HepG2 (cell line): Measurements from ENCODE around the gene NDUFA13. TPM values are rescaled to one million over a fixed set of nuclear protein-coding genes. Genes with fewer than 3 reads are reported as not detected.

Experiments
- CAMTA2 ChIP-seq: sonication (generic); formaldehyde crosslinking; IDR thresholded peaks from 2 replicates; pipeline ENCODE4 v1.4.0; 2020; ENCODE audit warnings: mild to moderate bottlenecking, missing genetic modification reagents, borderline replicate concordance
- MNT ChIP-seq: fragments of 450-650 bp; IDR thresholded peaks from 2 replicates; pipeline ENCODE4 v1.6.1; 2016
- MYPOP ChIP-seq: sonication (generic); formaldehyde crosslinking; IDR thresholded peaks from 2 replicates; pipeline ENCODE4 v1.8.1; 2023; ENCODE audit warnings: mild to moderate bottlenecking, moderate library complexity, missing genetic modification reagents
- NCOA2 ChIP-seq: sonication (generic); formaldehyde crosslinking; IDR thresholded peaks from 2 replicates; pipeline ENCODE4 v1.8.0; 2022; ENCODE audit warnings: inconsistent platforms
- RARA ChIP-seq: IDR thresholded peaks from 2 replicates; pipeline ENCODE4 v1.6.1; 2016; ENCODE audit warnings: missing genetic modification reagents, missing compliant biosample characterization
- REXO4 ChIP-seq: sonication (generic); formaldehyde crosslinking; IDR thresholded peaks from 2 replicates; pipeline ENCODE4 v1.8.0; 2022; ENCODE audit warnings: missing genetic modification reagents, mild to moderate bottlenecking, borderline replicate concordance
- SIX1 ChIP-seq: sonication (generic); formaldehyde crosslinking; IDR thresholded peaks from 2 replicates; pipeline ENCODE4 v1.4.0; 2020; ENCODE audit warnings: missing genetic modification reagents, borderline replicate concordance
- TIGD3 ChIP-seq: sonication (generic); formaldehyde crosslinking; IDR thresholded peaks from 2 replicates; pipeline ENCODE4 v1.5.1; 2020; ENCODE audit warnings: mild to moderate bottlenecking, missing genetic modification reagents, borderline replicate concordance
- ZHX1 ChIP-seq: sonication (generic); formaldehyde crosslinking; IDR thresholded peaks from 2 replicates; pipeline ENCODE4 v1.8.1; 2022; ENCODE audit warnings: low read depth, mild to moderate bottlenecking, missing genetic modification reagents
- ZKSCAN8 ChIP-seq: IDR thresholded peaks from 2 replicates; pipeline ENCODE4 v1.6.1; 2016; ENCODE audit warnings: borderline replicate concordance, missing genetic modification reagents, missing compliant biosample characterization
- ZNF276 ChIP-seq: sonication (generic); formaldehyde crosslinking; IDR thresholded peaks from 2 replicates; pipeline ENCODE4 v1.4.0; 2020; ENCODE audit warnings: mild to moderate bottlenecking, low read depth, missing genetic modification reagents
- ZNF709 ChIP-seq: sonication (generic); formaldehyde crosslinking; IDR thresholded peaks from 2 replicates; pipeline ENCODE4 v1.5.0; 2020; ENCODE audit warnings: mild to moderate bottlenecking, missing genetic modification reagents
- ZNF747 ChIP-seq: sonication (generic); formaldehyde crosslinking; IDR thresholded peaks from 2 replicates; pipeline ENCODE4 v1.8.1; 2023; ENCODE audit warnings: missing genetic modification reagents, mild to moderate bottlenecking, borderline replicate concordance
- ZSCAN9 ChIP-seq: IDR thresholded peaks from 2 replicates; pipeline ENCODE4 v1.6.1; 2016; ENCODE audit warnings: borderline replicate concordance
- polyA plus RNA-seq, 8 experiments: library from polyadenylated mRNA; depleted of rRNA in 3 of 8; stranded (reverse) in 7 of 8; unstranded in 1 of 8; fragments of >200 nt; fragmentation: Illumina TruSeq in 4 of 8; extraction: Trizol in 4 of 8; gene quantifications; 2 replicates each; pipeline versions ENCODE4 v1.2.1 to v1.2.3, GENCODE V29; 2011 to 2016; ENCODE audit warnings: low read depth in 4 of 8, missing spikeins in 1 of 8, mixed read lengths in 1 of 8; ENCODE audit not compliant: insufficient read depth in 1 of 8
- total RNA-seq, 5 experiments: library from RNA; depleted of rRNA; stranded (reverse); fragments of >200 nt; fragmentation: Illumina TruSeq; extraction: Trizol; gene quantifications; 2 replicates each; pipeline ENCODE4 v1.2.3, GENCODE V29; 2016; ENCODE audit warnings: low read depth in 1 of 5

NDUFA13 gene
- total and polyA plus RNA-seq, 2 of the 13 experiments (the other 11 are each of a cell fraction or from before 2014, with no cell fraction given): 337 to 366 TPM

- no peak; the same call in 1 of the 2 replicates for TF ChIP-seq ZNF276 (CRISPR knock-in tag)
- TF ChIP-seq RARA (CRISPR knock-in tag): peak; percentile 24; the same call in 1 of the 2 replicates
- peak; percentile 77; the same call in 1 of the 2 replicates for TF ChIP-seq ZNF747 (CRISPR knock-in tag)
- TF ChIP-seq TIGD3 (CRISPR knock-in tag): no peak
- peak; percentile 49 for TF ChIP-seq NCOA2
- TF ChIP-seq ZHX1: peak; percentile 95
- TF ChIP-seq MYPOP (CRISPR knock-in tag): no peak
- peak; percentile 90; the same call in 1 of the 2 replicates for TF ChIP-seq ZSCAN9
- TF ChIP-seq CAMTA2: no peak
- 0 out of 2 replicates have a peak, but pooled peaks have one; percentile 19 for TF ChIP-seq SIX1 (CRISPR knock-in tag)
- TF ChIP-seq MNT: no peak
- no peak for TF ChIP-seq ZKSCAN8 (CRISPR knock-in tag)
- 0 out of 2 replicates have a peak, but pooled peaks have one; percentile 61 for TF ChIP-seq ZNF709 (CRISPR knock-in tag)
- no peak for TF ChIP-seq REXO4 (CRISPR knock-in tag)
Measured at GRCh38 chr19:19515642-19516519, at the start of gene NDUFA13 (continued).
